Fibroblast of villous mesenchyme (primary cell): ENCODE measurements around the gene NPY5R. TPM values are rescaled to one million over a fixed set of nuclear protein-coding genes. Genes with fewer than 3 reads are reported as not detected.
A peak's percentile ranks its signal among the peaks of the same experiment; 100 is the strongest.

Experiments
- DNase-seq: peaks from one replicate; pipeline ENCODE4 v3.0.0-alpha.2; 2010; ENCODE audit warnings: low read depth
- H3K4me3 ChIP-seq: 2 replicates; pipeline ENCODE4 v1.5.1; 2011; ENCODE audit warnings: low read depth, mild to moderate bottlenecking, low read length
- total RNA-seq: library from RNA; depleted of rRNA; stranded (reverse); fragments of >200 nt; gene quantifications from 2 replicates; pipeline ENCODE4 v1.2.3, GENCODE V29; 2012
- TF ChIP-seq, protein P1 (sequence below): IDR thresholded peaks from 2 replicates; pipeline ENCODE4 v1.5.1; 2012; ENCODE audit warnings: low read depth, mild to moderate bottlenecking, low read length; ENCODE audit not compliant: insufficient read depth

Gene NPY5R
- total RNA-seq, 1 donor = 0.43 TPM

DNA sequence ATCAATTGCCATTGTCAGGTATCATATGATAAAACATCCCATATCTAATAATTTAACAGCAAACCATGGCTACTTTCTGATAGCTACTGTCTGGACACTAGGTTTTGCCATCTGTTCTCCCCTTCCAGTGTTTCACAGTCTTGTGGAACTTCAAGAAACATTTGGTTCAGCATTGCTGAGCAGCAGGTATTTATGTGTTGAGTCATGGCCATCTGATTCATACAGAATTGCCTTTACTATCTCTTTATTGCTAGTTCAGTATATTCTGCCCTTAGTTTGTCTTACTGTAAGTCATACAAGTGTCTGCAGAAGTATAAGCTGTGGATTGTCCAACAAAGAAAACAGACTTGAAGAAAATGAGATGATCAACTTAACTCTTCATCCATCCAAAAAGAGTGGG, 7.0 kb downstream of the NPY5R start:
- H3K4me3 ChIP-seq = no peak overlapping the region
- peak; percentile 13 for DNase-seq
- TF ChIP-seq, protein P1, sequence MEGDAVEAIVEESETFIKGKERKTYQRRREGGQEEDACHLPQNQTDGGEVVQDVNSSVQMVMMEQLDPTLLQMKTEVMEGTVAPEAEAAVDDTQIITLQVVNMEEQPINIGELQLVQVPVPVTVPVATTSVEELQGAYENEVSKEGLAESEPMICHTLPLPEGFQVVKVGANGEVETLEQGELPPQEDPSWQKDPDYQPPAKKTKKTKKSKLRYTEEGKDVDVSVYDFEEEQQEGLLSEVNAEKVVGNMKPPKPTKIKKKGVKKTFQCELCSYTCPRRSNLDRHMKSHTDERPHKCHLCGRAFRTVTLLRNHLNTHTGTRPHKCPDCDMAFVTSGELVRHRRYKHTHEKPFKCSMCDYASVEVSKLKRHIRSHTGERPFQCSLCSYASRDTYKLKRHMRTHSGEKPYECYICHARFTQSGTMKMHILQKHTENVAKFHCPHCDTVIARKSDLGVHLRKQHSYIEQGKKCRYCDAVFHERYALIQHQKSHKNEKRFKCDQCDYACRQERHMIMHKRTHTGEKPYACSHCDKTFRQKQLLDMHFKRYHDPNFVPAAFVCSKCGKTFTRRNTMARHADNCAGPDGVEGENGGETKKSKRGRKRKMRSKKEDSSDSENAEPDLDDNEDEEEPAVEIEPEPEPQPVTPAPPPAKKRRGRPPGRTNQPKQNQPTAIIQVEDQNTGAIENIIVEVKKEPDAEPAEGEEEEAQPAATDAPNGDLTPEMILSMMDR = no peak

DNA sequence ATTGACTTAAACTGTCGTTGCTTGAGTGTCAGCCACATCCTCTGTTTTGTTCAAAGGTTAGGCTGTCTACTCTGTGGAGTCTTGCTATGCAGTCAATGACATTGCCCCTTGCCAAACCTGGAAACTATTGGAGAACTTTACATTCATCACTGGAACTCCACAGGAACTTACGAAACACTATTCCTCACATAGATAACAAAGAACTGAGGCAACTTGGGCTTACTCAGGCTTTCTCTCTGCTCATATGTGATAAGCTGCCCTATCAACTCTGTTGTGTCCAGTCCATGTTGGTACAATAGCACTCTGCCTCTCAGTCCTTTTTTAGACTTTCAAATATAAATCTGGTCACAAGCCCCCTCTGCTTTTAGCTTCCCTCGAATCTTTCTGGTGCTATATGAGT, 9.4 kb downstream of the NPY5R start:
- TF ChIP-seq, protein P1 = no peak
- no peak overlapping the region for H3K4me3 ChIP-seq
- DNase-seq = no peak

DNA sequence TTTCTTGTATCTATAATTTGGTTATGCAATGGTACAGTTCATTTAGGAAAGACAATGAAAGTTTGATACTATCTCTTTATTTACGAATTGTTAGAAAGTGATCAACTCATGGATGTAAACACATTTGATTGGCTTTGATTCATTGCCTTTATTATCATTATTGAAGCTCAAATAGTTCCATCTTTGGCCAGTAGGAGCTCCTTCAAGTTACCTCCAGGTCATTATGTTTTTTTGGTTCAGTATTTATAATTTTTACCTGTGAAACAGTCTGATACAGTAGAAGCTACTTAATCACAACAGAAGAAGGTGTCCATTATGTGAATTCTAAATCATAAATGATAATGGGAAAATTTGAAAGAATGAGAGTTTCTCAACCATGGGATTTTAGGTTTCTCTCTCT, 12.4 kb downstream of the NPY5R start:
- no peak for DNase-seq
- TF ChIP-seq, protein P1 = no peak
- no peak overlapping the region for H3K4me3 ChIP-seq

DNA sequence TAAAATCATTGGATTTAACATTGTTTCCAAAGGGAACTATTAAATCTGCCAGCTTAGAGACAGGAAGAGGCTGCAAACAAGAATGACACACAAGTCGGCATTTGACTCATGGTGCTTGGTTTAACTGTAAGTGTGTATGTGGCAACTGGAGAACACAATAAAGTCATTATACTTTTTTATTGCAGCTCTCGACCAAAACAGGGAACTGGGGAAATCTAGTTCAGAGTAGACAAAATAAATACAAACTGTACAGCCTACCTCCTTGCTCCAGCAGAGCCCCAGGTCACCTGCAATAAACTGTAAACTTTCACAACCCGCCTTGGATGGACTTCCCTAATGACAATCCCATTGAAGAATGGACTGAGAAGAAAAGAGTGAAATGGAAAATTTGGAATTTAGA, 24.0 kb downstream of the NPY5R start:
- DNase-seq = no peak
- no peak overlapping the region for H3K4me3 ChIP-seq
- TF ChIP-seq, protein P1 = no peak

DNA sequence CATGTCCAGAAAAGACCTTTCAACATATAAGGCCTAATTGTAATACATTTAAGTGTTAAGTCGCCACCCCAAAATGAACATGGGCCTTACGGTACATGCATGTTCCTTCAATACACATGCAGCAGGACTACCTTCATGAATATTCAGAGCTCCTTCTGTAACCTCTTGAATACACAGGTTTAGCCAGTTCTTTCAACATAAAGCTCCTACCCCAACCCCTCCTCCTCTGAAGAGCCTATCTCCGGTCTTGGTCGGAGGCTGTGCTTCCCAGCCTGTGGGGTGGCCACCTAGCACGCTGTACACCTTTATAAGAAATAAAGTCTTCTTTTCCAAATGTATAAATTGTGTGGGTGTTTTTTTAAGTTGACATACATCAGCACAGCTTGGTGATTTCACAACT, 28.3 kb downstream of the NPY5R start:
- TF ChIP-seq, protein P1 = no peak
- no peak for DNase-seq
- H3K4me3 ChIP-seq = no peak overlapping the region

DNA sequence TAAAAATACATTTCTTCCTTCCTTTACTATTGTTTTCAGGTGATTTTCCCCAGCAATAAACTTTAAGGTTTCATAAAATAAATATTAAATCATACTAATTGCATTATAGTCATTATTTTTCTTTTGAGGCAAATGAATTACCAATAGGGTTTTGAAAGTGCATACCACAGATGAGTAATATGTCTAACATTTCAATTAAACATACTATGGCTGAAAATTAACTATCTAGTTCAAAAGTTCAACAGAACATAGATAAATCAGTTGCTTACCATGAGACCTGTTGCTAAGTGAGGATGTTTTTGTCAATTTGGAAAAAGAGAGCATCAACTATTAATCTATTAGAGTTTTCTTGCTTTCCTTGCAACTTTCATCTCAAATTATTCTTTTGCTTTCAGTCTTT, 35.0 kb downstream of the NPY5R start:
- TF ChIP-seq, protein P1 = no peak
- H3K4me3 ChIP-seq = no peak overlapping the region
- peak; percentile 34 for DNase-seq

DNA sequence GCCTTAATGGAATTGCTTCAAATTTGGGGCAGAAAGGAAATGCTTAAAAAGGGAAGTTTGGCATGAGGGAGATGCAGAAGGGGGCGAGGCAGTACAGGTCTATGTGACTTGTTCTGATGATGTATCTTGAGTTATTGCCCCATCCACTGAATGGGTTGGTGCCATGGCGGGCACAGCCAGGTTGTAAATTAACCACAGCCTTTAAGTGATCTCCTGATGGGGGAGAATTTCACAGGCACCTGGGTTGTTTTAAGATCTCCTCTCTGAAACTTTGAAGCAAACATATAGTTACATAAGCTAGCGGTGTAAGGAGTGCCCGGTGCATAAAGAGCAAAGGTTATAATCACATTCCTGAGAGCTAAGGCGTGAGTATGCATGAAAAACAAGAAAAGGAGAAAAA, 37.0 kb downstream of the NPY5R start:
- DNase-seq = no peak
- TF ChIP-seq, protein P1 = no peak
- no peak overlapping the region for H3K4me3 ChIP-seq
